Right hindlimb (tissue), 1 donor: ENCODE results near the gene TSHZ1.
A peak's percentile ranks its signal among the peaks of the same experiment; 100 is the strongest.

ENCODE experiments used
- DNase-seq: peaks from one replicate; pipeline ENCODE4 v3.0.0-alpha.2; 2018

The TSHZ1 gene

DNA sequence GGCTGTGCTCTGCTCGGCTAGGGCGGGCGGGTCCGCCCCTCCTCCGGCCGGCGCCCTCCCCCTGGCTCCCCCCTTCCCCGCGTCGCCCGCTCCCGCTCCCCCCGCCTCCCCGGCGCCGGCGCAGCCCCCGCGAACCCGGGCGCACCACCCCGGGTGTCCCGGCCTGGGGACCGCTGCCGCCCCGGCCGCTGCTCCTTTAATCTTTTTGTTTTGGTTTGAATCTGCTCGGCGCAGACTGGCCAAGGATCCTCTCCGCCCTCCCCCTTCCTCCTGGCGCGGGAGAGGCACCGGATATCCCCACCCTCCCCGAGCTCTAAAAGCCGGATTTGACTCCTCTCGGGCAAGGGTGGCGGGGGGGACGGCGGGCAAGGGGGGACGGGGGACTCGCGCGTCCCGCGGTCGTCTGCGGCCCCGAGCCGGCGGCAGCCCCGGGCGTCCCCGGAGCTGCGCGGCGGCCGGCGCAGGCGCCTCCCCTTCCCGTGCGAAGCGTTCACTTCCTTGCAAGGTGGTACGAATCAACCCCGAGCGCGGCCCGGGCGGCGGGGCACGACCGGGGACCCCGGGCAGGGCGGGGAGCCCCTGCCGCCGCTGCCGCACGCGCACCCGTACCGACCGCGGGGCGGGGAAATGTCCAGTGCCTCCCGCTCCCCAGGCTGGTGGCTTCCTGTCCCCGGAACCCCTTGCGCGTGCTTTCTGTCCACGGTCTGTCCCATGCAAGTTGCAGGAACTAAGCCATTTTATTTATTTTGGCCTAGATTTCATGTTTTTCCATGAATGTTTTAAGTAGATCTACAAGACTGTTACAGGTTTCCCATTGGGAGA, 1.3 kb upstream of the TSHZ1 start, which contains the start of gene PTGR3:
TSS of gene PTGR3 (minus strand) at position 11 of the 822 bp plus-strand sequence. CDS start 81 bp downstream, outside the sequence.
- peak; percentile 93 for DNase-seq

DNA sequence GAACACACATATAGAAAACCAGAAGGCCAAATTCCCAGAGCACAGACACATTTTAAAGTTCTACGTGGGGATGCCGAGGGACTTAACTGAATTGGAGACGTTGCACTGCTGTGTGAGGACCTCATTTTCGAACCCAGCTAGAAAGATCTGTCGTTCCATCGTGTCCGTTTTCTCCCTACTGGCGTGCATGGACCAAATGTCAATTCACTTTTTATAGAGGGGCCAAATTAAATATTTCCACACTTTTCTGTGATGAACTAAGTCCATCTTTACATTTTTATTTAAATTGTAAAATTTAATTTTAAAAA, 692 bp upstream of the TSHZ1 start:
- DNase-seq = no peak

DNA sequence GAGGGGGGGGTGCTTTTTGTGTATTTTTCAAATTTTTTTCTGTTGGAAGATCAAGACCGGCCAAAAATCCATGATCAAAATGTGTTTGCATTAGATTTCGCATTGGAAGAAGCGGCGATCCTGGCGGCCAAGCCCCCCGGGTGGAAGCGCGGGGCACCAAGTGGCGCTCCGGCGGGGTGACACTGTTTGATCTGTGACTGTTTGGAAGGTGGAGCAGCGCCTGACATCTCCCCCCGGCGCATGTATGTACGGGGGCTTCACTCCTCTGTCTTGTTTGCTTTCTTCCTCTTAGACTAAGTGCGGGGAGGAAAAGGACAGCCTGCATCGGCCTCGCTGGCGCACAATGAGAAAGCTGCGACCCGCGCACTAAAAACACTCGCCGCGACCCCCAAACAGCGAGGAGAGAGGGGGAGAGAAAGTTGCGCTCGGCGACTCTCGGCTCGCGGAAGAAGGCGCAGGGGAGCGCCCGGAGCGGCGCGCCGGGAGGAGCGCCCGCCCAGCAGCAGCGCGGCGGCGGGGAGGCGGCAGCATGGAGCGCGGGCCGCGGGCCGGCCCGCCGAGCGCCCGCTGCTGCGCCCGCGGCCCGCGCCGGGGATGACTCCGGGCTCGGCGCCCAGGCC, 515 bp downstream of the TSHZ1 start:
- no peak for DNase-seq

DNA sequence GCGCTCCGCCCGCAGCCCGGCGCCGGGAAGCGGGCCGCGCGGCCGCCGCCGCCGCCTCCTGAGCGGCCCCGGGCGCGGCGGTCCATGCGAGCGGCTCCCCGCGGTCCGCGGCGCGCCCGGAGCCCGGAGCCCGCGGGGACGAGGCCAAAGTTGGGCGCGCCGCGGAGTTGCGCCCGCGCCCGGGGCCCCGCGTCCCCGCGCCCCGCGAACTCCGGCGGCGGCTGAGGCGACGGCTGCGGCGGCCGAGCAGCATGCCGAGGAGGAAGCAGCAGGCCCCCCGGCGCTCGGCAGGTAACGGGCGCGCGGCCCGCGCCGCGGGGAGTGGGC, 992 bp downstream of the TSHZ1 start:
- DNase-seq = no peak

DNA sequence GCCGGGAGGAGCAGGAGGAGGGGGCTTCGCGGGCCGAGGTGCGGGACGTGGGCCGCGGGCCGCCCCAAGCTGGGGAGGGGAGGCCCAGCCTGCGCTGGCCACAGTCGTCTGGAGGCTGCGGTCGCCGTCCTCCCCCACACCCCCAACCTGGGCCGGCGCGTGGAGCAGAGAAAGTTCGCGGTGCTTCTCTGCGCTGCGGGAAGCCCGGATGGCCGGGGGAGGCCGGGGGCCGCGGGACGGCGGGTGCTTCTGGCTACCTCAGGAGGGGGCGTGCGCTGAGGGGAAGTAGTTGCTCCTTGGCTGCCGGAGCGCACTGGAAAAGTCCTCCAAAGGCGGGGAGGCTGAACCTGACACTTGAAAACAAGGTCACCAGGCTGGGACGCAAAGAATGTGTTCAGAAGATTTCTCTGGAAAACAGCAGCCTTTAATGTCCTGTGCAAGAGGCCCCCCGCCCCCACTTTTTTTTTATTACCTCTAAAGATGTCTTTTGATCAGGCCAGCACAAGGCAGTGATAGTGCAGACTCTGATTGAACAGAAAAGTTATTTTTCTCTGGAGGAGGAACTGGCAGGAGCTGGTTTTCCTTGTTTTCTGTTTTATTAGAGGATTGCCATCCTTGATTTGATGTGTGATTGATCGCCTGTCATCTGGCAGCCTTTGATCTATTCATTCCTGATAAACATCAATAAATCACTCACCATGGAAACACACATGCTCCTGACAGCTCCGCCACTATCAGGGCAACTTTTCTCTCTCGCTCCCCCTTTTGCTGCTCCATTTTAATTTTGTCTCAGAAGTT, 1.6 kb downstream of the TSHZ1 start:
- DNase-seq = peak; percentile 75

DNA sequence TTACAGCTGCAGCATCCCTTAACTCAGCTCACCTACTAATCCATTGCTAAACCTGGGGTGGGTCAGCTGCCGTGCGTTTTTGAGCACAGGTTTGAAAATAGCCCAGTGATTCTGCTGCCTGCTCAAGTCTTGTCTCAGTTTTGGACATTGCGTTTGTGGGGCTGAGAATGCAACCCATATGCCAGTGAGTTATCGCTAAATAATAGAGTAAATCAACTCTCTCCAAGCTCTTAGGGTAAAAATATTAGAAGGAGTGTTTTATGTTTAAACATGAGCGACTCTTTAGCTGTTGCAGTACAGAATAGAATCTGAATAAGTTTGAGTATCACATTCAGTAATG, 2.1 kb downstream of the TSHZ1 start:
- no peak for DNase-seq

DNA sequence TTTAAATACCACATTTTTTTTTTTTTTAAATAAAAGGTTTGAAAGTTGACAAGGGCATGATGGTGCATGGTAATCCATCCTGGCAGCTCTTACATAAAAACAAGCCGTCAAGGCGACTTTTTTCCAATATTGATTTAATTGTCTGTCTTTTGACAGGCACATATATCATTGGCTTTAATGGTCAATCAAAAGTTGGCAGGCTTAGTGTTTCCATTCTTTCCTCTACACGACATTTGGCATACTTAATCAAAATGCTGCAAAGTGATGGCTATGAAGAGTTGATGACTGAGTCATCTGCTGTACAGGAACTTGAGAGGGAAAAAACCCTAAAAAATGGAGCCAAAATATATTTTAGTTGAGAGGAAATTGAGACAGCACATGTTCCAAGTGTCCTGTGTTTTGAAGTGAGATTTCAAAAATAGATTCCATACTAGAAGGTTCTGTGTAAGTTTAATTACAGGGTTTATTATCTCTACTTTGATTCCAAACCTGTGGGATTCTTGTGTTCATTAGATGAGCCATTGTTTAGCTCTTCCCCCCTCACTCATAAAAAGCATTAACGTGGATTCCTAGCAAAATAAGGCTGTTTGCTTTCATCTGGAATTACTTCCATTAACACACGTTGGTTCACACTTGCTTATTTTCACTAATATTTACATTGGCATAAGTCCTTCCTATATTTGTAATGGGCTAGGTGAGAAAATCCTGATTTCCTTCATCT, 3.2 kb downstream of the TSHZ1 start:
- DNase-seq = no peak

DNA sequence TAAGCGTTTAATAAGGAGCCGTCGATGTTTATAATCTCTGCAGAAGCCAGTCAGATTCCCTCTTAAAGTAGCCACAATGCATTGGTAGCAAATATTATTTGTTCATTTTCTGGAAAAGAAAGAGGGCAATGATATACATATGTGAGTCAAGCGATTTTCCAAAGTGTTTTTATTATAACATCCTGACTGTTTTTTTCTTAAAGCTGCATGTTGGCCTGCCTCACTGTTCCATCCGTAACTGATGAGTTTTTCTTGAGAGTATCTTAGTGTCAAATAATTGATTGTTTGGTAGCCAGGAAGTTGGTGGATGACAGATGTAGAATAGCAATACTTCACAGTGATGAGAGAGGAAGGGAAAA, 3.7 kb downstream of the TSHZ1 start:
- DNase-seq = no peak

DNA sequence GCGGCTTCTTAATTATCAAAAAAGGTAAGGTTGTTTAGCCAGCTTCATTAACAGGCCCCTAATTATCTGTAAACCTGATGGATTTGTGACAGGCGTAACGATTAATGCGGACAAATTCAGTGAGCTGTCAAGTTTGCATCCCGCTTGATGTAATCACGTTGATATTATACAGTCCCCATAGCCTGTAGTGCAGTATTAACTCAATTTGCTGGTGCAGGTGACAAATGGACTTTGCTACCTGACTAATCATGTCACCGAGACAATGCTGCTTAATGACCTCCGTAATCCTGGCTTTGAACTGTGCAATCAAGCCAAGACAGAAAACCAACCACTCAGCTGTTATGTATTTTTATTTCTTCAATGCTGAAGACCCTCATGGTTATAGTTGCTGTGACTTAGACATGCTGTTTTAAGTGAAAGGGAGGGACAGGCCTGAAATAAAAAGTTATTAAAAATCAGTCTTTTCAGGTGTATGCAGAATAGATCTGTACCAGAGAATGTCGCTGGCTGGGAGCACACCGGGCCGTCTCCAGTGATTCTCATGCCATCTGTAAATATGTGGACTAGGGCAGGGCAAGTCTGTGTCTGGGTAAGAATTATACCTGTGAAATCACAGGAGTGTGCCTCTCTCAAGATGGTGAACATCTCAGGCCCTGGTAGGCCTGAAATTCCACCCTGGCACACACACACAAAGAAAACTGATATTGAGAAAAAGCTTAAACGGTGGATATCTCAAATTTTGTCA, 4.3 kb downstream of the TSHZ1 start:
- DNase-seq = no peak

DNA sequence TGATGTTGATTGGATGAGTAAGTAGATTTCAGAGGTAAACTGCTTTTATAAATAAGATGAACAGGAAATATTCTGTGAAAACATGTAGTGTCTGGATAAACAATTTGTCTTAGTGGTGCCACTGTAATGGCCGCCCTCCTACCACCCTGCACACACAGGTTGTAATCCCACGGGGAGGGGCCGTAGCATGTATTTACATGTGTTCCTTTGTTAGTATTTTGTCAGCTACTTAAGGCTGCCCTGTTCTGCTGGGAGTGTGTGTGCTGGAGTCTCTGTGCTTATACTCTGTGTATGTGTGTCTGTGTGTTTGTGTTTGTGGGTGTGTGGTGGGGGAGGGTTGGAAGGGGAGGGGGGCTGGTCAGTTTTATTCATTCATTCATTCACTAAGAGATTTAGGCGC, 5.1 kb downstream of the TSHZ1 start:
- no peak for DNase-seq

DNA sequence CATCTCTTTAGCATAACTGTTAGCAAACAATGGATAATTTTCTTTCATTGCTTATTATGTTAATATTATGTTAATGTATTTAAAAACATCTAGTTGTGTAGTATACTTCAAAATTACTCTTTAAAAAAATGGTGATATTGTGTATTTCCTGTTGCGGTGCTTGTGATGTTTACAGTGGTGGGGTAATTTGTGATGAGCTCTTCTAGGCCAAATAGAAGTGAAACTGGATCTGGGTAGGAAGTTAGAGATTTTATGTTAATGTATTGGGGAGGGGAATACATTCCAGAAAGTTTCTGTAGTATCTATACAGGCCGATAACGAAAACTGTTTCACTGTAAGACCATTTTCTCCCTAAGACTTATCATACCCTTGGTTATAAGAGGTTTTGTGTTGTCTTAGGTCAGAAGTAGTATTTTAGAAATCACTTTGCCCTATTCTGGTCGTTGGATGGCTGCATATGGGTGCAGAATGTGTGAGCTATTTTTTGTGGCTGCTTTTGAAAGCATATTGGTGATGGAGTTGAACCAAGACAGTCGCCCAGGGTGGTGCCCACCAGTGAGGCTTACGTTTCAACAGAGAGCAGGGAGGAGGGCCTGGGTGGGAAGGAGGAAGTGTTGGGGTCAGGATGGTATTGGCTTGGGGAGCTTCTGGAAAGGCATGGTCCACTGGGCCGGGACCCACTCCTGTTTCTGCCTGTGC, 5.8 kb downstream of the TSHZ1 start:
- DNase-seq = no peak

DNA sequence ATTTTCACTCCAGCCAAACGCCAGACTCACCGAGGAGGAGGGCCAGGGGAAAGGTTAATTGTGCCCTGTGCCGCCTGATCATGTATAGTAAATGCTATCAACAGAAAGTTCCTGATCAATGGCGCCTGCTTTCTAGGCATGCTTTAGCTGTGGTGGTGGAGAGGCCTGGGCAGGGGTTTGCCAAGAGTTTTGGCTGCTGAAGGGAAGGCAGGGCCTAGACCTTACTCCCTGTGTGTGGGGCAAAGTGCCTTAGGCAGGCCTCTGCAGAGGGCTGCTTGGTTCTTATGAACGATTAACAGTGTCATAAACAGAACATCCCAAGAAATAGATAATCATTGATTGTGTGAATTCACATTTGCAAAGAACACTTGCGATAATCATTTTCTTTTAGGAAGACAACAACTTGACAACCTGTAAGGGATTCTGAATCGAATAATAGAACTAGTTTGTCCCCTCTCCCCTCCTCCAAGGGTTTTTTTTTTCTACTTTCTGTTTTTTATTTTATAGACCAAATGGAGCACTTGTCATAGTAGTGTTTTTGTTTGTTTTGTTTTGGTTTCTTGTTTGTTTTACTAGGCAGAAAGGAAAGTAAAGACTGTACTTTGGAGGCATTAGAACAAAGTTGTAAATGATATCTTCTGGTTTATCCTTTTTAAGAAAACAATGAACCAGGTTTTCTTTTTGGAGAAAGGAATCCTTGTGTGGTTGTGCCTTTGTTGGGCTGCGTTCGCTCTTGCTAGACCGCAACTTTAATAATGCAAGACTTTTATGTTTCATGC, 6.5 kb downstream of the TSHZ1 start:
- no peak for DNase-seq

DNA sequence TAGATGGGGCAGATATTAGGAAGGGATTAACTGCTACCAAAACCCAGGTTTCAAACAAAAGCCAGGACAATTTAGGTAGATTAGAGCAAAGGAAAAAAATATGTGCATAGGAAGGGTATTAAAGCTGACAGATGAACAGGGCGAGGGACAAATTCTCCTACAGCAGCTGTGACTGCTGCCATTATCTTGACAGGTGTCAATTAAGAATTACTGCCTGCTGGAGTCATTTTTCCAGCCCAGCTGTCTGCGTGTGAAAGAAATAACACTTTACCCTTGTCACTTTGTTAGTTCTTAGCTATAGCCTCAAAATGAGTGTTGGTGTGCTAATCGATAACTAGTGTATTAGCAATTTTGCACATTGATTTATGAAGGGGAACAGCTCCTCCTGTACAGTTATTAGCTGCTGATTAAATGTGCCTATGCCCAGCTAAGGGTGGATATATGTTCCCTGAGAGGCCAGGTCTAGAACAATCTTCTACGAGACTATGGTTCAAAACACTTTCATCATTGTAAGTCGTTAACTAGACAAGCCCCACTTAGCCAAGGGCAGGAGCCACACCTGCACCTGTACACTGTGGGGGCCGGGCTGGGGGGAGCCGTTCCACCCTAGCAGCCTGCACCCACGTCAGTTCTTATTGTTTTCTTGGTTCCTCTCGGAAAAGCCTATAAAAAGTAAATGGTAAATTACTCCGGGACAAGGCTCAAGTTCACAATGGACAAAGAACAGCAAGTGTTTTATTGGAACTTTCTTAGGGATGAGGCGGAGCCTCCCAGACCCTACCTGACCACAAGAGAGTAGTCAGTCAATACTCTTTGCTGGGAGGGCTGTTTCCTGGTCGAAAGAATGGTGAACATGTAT, 7.7 kb downstream of the TSHZ1 start:
- DNase-seq = no peak

DNA sequence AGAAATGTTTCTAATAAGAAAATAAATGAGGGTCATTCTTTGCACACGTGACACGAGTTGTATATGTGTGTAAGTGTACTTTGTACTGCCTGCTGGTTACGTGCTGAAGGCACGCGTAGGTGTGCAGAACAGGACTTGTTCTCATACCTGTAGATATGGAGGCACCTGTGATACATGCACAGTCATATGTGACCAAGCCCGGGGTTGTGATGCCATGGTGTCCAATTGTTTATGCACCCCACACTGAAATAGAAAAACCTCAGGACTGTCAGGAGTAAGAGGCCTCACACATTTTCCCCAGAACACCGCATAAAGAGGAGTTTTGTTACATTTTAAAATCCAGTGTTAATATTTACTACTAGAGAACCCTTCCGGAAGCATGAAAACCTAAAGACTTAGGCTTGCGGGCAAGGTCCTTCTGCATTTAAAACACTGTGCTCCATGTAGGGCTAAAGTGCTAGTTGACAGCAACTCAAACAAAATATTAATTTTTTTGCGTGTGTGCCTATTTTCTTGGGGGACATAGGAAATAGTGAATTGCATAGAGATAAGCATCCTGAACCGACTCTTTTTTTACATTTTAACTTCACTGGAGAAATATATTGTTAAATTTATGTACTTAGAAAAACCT, 9.3 kb downstream of the TSHZ1 start:
- no peak for DNase-seq

DNA sequence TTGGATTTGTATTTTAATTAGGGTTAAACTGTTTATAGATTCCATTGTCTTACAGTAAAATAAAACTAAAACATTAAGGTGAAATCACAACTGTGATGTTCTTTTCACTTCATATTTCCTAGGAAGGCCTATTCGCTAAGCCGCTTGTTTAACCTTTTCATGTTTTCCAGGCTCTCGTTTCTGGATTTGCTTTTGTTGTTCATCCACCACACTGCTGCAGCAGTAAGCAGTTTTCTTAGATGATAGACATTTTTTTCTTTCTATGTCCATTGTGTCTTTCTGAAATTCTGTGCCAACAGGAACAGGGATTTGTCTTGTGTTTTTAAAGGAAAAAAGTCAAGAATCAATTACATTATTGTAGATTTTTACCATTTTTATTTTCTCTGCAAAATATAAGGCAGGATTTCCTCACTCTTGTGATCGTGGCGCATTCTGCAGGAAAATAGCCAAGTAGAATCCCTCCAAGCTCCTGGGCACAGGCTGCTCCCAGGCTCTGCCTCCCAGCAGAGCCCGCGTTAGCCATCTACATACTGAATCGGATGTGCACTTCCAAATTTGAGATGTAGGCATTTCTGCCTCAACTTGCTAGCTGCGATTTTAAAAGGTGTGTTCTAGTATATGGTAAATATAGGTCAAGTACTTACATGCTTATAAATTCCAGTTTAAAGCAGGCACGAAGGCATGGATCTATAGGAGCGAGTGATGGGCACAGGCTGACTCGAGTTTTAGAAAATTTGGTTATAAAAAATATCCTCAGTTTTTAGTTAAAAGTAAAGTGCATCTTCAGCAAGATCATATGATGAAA, 10.2 kb downstream of the TSHZ1 start:
- no peak for DNase-seq

DNA sequence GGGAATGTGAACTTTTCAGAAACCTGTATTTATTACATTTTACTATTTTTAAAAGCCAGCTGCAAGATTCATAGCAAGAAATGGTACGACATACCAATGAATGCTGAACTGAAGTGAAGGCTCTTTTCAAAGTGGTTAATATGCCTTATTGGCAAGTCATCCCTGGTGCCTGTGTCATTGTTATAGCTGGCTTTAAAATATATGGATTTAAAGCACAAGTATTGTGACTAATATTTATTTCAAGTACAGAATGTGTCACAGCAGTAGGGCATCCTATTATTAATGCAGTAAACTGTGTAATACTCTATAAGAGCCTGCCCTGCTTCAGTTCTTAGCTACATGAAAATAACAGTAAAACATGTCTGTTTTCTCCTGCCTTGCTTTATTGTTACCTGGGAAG, 10.8 kb downstream of the TSHZ1 start:
- no peak for DNase-seq

DNA sequence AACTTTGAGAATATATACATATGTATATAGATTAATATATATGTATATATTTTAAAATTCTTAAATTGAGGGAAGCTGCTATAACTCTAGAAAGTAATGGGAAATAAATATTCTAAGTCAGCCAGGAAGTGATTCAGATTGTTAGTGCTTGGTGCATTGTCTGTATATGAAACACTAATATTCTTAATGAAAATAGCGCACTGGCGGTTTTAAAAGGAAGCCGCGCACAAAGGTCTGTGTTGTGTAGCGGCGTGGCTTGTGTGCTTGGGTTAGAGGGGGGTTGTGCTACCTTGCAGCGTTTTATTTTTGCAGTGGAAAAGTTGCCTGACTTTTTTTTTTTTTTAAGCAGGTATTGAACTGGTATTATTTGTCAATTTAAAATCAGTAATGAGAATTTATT, 11.3 kb downstream of the TSHZ1 start:
- no peak for DNase-seq

DNA sequence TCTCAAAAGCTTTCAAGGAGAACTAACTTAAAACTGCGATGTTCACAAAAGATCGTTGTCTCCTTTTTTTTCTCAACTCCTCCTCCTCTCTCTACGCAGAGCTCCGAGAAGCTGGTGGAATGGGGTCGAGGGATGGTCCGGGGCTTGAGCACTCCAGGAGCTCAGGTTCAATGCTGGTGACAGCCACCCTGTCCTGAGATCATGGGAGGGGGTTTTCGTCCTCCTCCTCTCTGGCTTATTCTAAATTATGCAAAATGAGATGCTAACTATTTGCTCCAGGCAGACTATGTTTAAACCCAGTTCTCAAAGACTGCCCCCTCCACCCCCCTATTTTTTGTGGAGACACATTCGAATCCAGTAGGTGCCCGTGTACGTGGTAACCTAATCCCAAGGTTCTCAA, 11.8 kb downstream of the TSHZ1 start:
- no peak for DNase-seq
